ENCODE results near the gene PKP3.

PKP3 gene

GRCh38 chr11:391117-392017 lies 2.6 kb upstream of the PKP3 start:
- TF ChIP-seq CTCF (IDR thresholded peaks at IDR 0.05; ENCODE audit: control extremely low read depth, extremely low read depth, low read depth, missing control alignments), result no peak
- no peak for DNase-seq (ENCODE audit: extremely low spot score)
- POLR2A ChIA-PET, result no interaction called here
- CTCF ChIA-PET, result no interaction called here

- TF ChIP-seq CTCF (IDR thresholded peaks at IDR 0.05; ENCODE audit: control extremely low read depth, extremely low read depth, low read depth, missing control alignments), result no peak
- DNase-seq (ENCODE audit: extremely low spot score), result no peak
- ChIA-PET POLR2A (no interaction called here), CTCF (no interaction called here)
These were observed 1.8 kb upstream of the PKP3 start for GRCh38 chr11:392102-392777.

- no peak for TF ChIP-seq CTCF (IDR thresholded peaks at IDR 0.05; ENCODE audit: control extremely low read depth, extremely low read depth, low read depth, missing control alignments)
- no peak for DNase-seq (ENCODE audit: extremely low spot score)
- ChIA-PET POLR2A (interaction anchor here (0.6 kb wide), 1 partner anchor 27 kb away, joined by 3 read pairs; no protein-coding TSS in a partner anchor), CTCF (no interaction called here)
These were observed 583 bp upstream of the PKP3 start for GRCh38 chr11:393219-394033.

- DNase-seq (ENCODE audit: extremely low spot score), result no peak
- ChIA-PET POLR2A (no interaction called here), CTCF (no interaction called here)
- no peak for TF ChIP-seq CTCF (IDR thresholded peaks at IDR 0.05; ENCODE audit: control extremely low read depth, extremely low read depth, low read depth, missing control alignments)
These were observed 1.0 kb downstream of the PKP3 start for GRCh38 chr11:394858-395655.

GRCh38 chr11:395866-396265 lies 1.9 kb downstream of the PKP3 start:
- DNase-seq (ENCODE audit: extremely low spot score), result no peak
- POLR2A ChIA-PET, result interaction anchor here (0.5 kb wide), 1 partner anchor 362 kb away, joined by 5 read pairs; no protein-coding TSS in a partner anchor
- TF ChIP-seq CTCF (IDR thresholded peaks at IDR 0.05; ENCODE audit: control extremely low read depth, extremely low read depth, low read depth, missing control alignments), result no peak
- CTCF ChIA-PET, result interaction anchor here (1.4 to 2.4 kb wide), 4 partner anchors 10 to 145 kb away, joined by 3 to 22 read pairs (median 13); no protein-coding TSS in a partner anchor

Measured in GM10248 (cell line).